HL-60 (cell line): ENCODE data around the gene LRRC52.

Experiments used
- CTCF ChIP-seq: IDR thresholded peaks from one replicate; pipeline ENCODE4 v1.5.1; 2011; ENCODE audit warnings: low read length, control low read depth, inconsistent platforms; ENCODE audit not compliant: insufficient read depth
- GABPA ChIP-seq: IDR thresholded peaks from 2 replicates; pipeline ENCODE4 v1.6.1; 2012; ENCODE audit warnings: low read depth
- POLR2AphosphoS5 ChIP-seq: IDR thresholded peaks from 2 replicates; pipeline ENCODE4 v1.6.1; 2012; ENCODE audit warnings: low read depth
- REST ChIP-seq: IDR thresholded peaks from 2 replicates; pipeline ENCODE4 v1.6.1; 2012; ENCODE audit warnings: low read depth; ENCODE audit not compliant: insufficient replicate concordance
- SPI1 ChIP-seq: IDR thresholded peaks from 2 replicates; pipeline ENCODE4 v1.6.1; 2012; ENCODE audit warnings: low read depth, mild to moderate bottlenecking, borderline replicate concordance

- TF ChIP-seq CTCF (no peak), POLR2AphosphoS5 (no peak), GABPA (no peak), REST (no peak), SPI1 (no peak)
Observed at GRCh38 chr1:165549973-165550372, 6.2 kb downstream of the LRRC52 start.
